Mesodermal cell (in vitro differentiated cells): ENCODE measurements around the gene TMEM19.
"Not testable (repeated sequence)": the region's sequence is repeated elsewhere in the genome, so short reads cannot be mapped to it uniquely, and the experiment has no call there.

ENCODE experiments used
- H3K27ac ChIP-seq: 2 replicates; pipeline ENCODE4 v1.7.0; 2013; ENCODE audit warnings: mild to moderate bottlenecking, low read depth, low read length, moderate library complexity; ENCODE audit not compliant: severe bottlenecking
- H3K36me3 ChIP-seq: 2 replicates; pipeline ENCODE4 v1.7.1; 2013; ENCODE audit warnings: mild to moderate bottlenecking, low read length, moderate library complexity; ENCODE audit not compliant: control insufficient read depth, insufficient read depth
- H3K4me1 ChIP-seq: one replicate; pipeline ENCODE4 v1.7.1; 2013; ENCODE audit warnings: mild to moderate bottlenecking, low read length; ENCODE audit not compliant: insufficient read depth, control insufficient read depth, poor library complexity, severe bottlenecking
- H3K4me3 ChIP-seq: 2 replicates; pipeline ENCODE4 v1.7.0; 2013; ENCODE audit warnings: low read length, control low read depth, mild to moderate bottlenecking; ENCODE audit not compliant: insufficient read depth, poor library complexity, severe bottlenecking; ENCODE audit errors: extremely low read depth
- H3K9me3 ChIP-seq: 2 replicates; pipeline ENCODE4 v1.7.1; 2013; ENCODE audit warnings: mild to moderate bottlenecking, low read length, moderate library complexity; ENCODE audit not compliant: control insufficient read depth
- WGBS, 2 experiments: methylation state at CpG; one replicate each; pipeline ENCODE4 v1.1.5; 2013; ENCODE audit warnings: missing lambda C conversion rate in 2 of 2; ENCODE audit not compliant: insufficient coverage in 2 of 2; 5-methylcytosine and 5-hydroxymethylcytosine counted together

Gene TMEM19

GRCh38 chr12:71691504-71692129, 5.7 kb downstream of the TMEM19 start:
- Histone ChIP-seq H3K4me3 (no peak overlapping the region), H3K4me1 (no peaks in the 10 kb centered on the region), H3K9me3 (no peaks in the 10 kb centered on the region), H3K36me3 (peaks cover 11% of the 10 kb centered on the region), H3K27ac (no peak overlapping the region)
- 100% methylated on average over 1 of the region's 4 CpGs; no CpG with 5 or more reads in 1 of the 2 experiments for WGBS, 2 experiments

- H3K27ac ChIP-seq: no peak overlapping the region
- no peaks in the 10 kb centered on the region for H3K4me1 ChIP-seq
- WGBS, 2 experiments: 93 to 95% methylated on average over 2 of the region's 7 CpGs
- H3K4me3 ChIP-seq: no peak overlapping the region
- H3K36me3 ChIP-seq: peaks cover 24% of the 10 kb centered on the region
- H3K9me3 ChIP-seq: no peaks in the 10 kb centered on the region
These were observed 7.2 kb downstream of the TMEM19 start for GRCh38 chr12:71693126-71693525.

GRCh38 chr12:71693651-71694050, 7.8 kb downstream of the TMEM19 start:
- WGBS, 2 experiments: 100% methylated on average over 1 of the region's 5 CpGs; no CpG with 5 or more reads in 1 of the 2 experiments

GRCh38 chr12:71694099-71694820, 8.4 kb downstream of the TMEM19 start:
- H3K36me3 ChIP-seq: peaks cover 35% of the 10 kb centered on the region
- WGBS, 2 experiments: 100% methylated on average over 1 of the region's 1 CpG
- no peak overlapping the region for H3K27ac ChIP-seq
- H3K4me1 ChIP-seq: no peaks in the 10 kb centered on the region
- H3K9me3 ChIP-seq: no peaks in the 10 kb centered on the region
- H3K4me3 ChIP-seq: no peak overlapping the region

More at GRCh38 chr12:71693651-71694050, 7.8 kb downstream of the TMEM19 start:
- H3K27ac ChIP-seq, H3K4me3 ChIP-seq, H3K9me3 ChIP-seq, H3K4me1 ChIP-seq: not testable (repeated sequence)
- H3K36me3 ChIP-seq: peaks cover 29% of the 10 kb centered on the region

- Histone ChIP-seq H3K4me1 (no peaks in the 10 kb centered on the region), H3K4me3 (no peak overlapping the region), H3K9me3 (no peaks in the 10 kb centered on the region), H3K27ac (no peak overlapping the region), H3K36me3 (peaks cover 44% of the 10 kb centered on the region)
- WGBS, 2 experiments: no CpG with 5 or more reads among the region's 1 CpG
These were observed 9.9 kb downstream of the TMEM19 start for GRCh38 chr12:71695782-71696181.

GRCh38 chr12:71702181-71702580, 16.3 kb downstream of the TMEM19 start:
- 95 to 100% methylated on average over 3 of the region's 8 CpGs for WGBS, 2 experiments
- not testable (repeated sequence) for H3K4me3 ChIP-seq, H3K27ac ChIP-seq, H3K4me1 ChIP-seq, H3K9me3 ChIP-seq
- peaks cover 41% of the 10 kb centered on the region for H3K36me3 ChIP-seq

GRCh38 chr12:71702590-71702989, 16.7 kb downstream of the TMEM19 start:
- Histone ChIP-seq H3K27ac (no peak overlapping the region), H3K4me3 (no peak overlapping the region), H3K9me3 (no peaks in the 10 kb centered on the region), H3K36me3 (peaks cover 38% of the 10 kb centered on the region), H3K4me1 (no peaks in the 10 kb centered on the region)
- 90 to 98% methylated on average over 5 of the region's 5 CpGs for WGBS, 2 experiments

- Histone ChIP-seq H3K36me3 (peaks cover 33% of the 10 kb centered on the region), H3K27ac (no peak overlapping the region), H3K4me1 (no peaks in the 10 kb centered on the region), H3K4me3 (no peak overlapping the region), H3K9me3 (no peaks in the 10 kb centered on the region)
- no CpG with 5 or more reads among the region's 2 CpGs for WGBS, 2 experiments
These were observed 17.3 kb downstream of the TMEM19 start for GRCh38 chr12:71703206-71703605.

- H3K27ac ChIP-seq: no peak overlapping the region
- peaks cover 7% of the 10 kb centered on the region for H3K4me1 ChIP-seq
- no CpG with 5 or more reads among the region's 2 CpGs for WGBS, 2 experiments
- no peak overlapping the region for H3K4me3 ChIP-seq
- peaks cover 16% of the 10 kb centered on the region for H3K36me3 ChIP-seq
- H3K9me3 ChIP-seq: no peaks in the 10 kb centered on the region
These were observed 19.0 kb downstream of the TMEM19 start for GRCh38 chr12:71704920-71705319.

GRCh38 chr12:71708658-71709057, 22.8 kb downstream of the TMEM19 start:
- WGBS, 2 experiments: 80% methylated on average over 1 of the region's 1 CpG; no CpG with 5 or more reads in 1 of the 2 experiments
- Histone ChIP-seq H3K4me1 (peaks cover 18% of the 10 kb centered on the region), H3K36me3 (no peaks in the 10 kb centered on the region), H3K27ac (no peak overlapping the region), H3K4me3 (no peak overlapping the region), H3K9me3 (peaks cover 19% of the 10 kb centered on the region)
